ENCODE results near the gene PCGF5.
"Not testable (repeated sequence)": the region's sequence is repeated elsewhere in the genome, so short reads cannot be mapped to it uniquely, and the experiment has no call there.

Gene PCGF5

DNA sequence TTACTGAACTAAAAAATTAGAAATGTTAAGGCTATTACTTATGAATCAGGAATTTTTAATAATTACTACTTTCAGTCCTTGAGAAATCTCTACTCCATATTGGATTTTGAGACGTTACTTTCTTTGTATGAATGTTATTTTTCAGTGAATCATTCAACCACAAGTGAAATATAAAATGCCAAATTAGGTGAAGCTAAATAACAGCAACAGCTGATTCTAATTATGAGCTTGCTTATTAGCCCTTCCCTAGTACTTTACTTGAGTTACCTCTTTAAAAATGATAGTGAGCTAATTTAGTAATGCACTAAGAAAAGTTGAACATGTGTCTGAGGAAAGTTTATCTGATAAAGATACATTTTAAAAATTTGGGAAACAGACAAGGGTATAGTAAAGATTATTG, 51.4 kb downstream of the PCGF5 start:
- in situ Hi-C loops (cut with MboI; ENCODE audit: low sequenced_read_pairs), result no loop called here

DNA sequence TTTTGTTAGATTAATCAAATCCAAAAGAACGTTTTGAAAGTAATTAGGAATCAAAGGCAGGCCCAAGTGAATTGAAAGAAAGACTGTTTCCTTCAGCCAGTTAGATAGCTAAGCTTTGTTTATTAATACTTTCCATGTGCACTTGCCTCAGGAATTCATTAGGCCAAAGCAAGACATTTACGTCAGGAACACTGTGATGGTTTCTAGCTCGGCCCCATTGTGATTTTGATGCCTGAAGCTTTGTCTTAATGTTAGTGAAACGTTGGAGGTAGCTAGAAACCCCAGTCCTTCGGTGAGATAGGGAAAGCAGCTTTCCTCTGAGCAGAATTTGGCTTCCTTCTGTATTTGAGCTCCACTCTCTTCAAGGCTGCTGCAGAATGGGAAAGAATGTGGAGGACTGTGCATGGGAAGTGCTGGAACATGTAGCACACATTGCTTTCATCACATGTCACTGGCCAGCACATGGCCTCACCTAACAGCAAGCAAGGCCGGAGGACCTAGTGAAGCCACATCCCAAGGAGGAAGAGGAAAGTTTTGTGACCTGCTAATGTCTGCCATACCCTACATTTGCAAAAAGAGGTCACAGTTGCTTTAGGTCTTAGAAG, 64.1 kb downstream of the PCGF5 start:
- in situ Hi-C loops (cut with MboI; ENCODE audit: low sequenced_read_pairs), result no loop called here

DNA sequence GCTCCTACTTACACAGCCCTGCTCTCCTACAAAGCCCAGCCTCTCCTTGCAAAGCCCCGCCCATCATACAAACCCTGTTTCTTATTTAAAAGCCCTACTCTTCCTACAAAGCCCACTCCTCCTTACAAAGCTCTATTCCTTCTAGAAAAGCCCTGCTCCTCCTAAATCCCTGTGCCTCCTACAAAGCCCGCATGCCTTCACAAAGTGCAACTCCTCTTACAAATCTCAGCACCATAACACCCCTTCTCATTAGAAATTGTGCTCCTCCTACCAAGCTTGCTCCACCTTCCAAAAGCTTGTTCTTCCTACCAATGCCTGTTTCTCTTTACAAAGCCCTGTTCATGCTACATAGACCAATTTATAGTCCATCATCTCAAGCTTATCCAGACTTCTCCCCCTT, 66.1 kb downstream of the PCGF5 start:
- in situ Hi-C loops (cut with MboI; ENCODE audit: low sequenced_read_pairs), result no loop called here

DNA sequence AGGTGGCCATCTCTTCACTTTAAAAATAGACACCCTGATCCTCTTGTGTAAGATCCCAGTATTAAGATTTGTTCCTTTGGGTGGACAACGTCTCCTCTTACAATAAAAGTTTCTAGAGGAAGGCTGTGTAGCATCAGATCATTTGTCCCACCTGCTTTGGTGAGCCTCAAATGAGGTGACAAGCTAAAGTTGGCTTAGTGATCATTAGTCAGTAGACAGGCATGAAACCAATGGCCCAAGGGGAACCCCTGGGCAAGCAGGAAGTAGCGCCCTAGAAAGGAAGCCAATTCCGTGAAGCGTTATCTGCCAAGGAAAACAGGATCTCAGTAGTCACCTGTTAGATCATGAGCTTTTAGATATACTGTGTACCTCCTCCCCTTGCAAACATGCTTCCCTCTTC, 66.8 kb downstream of the PCGF5 start:
- in situ Hi-C loops (cut with MboI; ENCODE audit: low sequenced_read_pairs), result no loop called here

DNA sequence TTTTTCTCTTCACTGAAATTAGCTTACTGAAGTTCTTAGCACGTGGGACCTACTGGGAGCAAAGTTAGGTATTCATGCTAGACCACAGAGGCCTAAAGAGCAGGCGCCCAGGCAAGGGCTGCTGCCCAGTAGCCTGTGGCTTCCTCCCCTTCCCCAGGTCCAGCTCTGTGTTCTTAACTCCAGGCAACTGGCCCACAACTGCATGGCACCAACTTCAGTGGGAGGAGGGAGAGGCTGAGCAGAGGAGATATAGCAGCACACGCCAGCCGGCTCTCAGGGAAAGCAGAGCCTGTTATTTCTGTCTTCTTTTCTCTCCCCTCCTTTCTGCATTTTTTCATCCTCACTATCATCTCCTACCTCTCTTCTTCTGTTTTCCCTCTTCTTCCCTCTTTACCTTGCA, 67.4 kb downstream of the PCGF5 start:
- in situ Hi-C loops (cut with MboI; ENCODE audit: low sequenced_read_pairs), result no loop called here

DNA sequence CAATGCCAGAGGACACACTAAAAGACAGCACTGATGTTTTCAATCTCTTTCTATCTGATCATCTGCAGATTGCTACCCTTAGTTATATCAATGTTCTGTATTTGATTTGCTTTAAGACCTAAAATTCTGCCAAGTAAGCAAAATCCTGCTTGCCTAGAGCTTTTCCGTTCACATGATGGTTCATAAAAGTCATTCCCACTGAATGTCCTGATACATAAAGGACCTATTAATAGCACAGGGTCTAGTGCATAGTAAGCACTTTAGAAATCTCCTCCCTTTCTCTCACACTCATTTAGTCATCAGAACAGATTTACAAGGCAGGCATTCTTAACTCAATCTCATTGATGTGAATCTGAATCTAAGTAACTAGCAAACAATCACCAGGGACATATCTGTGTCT, 68.8 kb downstream of the PCGF5 start:
- in situ Hi-C loops (cut with MboI; ENCODE audit: low sequenced_read_pairs), result no loop called here

DNA sequence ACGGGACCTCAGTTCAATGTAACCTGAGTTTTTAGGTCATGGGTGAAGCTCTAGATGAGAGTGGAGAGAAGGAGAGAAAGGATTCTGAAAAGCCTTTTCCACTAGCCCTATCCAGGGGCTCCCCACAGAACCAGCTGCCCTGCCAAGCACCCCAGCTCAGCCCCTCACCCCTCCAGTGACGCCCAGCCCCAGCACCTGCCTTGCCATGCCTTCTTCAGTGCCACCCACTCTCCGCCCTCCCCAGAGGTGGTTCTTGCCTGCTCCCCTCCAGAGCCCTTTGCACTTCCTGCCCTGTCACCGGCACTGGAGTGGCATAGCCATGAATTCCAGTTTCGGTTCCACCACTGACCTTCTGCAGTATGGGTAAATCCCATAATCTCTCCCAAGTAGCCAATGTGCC, 70.1 kb downstream of the PCGF5 start:
- in situ Hi-C loops (cut with MboI; ENCODE audit: low sequenced_read_pairs), result no loop called here

DNA sequence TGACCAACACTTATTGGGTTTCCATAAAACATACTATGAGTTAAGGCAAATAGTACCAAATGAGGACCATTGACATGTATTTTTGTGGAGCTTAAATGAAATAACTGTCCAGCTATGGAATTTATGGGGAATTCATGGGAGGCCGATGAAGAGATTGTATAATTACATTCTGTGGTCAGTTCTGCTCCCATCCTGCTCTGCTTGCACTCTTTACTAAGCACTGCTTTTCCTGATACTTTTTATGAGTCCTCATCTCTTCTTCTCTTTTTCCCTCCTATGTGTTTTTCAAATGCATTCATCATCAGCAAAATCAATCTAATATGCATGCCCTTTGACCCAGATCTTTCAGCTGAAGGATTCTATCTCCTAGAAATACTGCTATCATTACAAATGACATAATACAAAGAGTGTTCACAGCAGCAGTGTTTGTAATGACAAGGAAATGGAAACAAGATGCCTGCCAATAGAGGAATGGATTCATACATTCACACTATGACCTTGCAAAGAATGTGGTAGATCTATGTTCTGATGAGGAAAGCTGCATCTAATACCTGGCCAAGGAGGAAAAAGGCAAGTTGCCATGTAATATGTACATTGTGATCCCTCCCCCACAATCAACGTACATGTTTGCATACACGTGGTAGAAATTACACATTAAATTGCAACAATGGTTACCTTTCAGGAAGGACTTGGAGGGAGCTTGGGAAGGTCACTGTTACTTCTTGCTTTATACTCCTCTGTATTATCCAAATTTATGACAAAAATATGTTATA, 73.9 kb downstream of the PCGF5 start:
- in situ Hi-C loops (cut with MboI; ENCODE audit: low sequenced_read_pairs), result no loop called here

DNA sequence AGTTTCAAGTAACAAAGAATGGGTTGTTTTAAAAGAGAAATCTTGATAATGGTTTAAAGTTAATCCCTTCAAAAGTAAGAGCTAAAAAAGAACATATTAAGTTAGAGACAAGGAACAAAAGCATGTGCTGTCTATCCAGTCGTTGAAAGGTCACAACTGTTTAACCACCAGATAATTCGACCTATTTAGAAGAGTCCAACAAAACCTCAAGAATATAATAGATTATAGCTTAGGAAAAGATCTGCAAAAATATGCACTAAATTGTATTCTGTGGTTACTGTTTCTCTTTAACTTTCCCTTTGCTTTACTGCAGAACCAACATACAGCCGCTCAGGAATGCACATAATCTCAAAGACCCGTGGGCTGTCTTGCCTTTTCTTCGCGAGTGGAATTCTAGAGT, 74.9 kb downstream of the PCGF5 start:
- in situ Hi-C loops (cut with MboI; ENCODE audit: low sequenced_read_pairs), result no loop called here

DNA sequence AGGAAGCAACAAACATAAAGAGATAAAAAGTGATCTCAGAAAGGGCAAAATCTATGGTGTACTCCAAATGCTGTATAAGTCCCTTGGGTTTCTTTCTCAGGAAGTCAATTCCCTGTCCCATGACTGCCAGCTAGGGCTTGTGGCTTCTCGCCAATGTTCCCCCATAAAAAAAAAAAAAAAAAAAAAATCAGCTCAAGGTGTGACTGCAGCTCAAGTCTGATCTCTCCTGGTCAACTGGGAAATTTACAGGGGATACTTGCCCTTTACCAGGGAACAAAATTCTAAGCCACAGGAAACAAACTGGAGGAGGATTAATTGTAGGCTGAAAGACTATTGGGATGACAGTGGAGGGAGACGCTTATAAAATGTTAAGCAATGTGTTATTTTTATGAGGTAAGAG, 76.0 kb downstream of the PCGF5 start:
- in situ Hi-C loops (cut with MboI; ENCODE audit: low sequenced_read_pairs), result no loop called here

DNA sequence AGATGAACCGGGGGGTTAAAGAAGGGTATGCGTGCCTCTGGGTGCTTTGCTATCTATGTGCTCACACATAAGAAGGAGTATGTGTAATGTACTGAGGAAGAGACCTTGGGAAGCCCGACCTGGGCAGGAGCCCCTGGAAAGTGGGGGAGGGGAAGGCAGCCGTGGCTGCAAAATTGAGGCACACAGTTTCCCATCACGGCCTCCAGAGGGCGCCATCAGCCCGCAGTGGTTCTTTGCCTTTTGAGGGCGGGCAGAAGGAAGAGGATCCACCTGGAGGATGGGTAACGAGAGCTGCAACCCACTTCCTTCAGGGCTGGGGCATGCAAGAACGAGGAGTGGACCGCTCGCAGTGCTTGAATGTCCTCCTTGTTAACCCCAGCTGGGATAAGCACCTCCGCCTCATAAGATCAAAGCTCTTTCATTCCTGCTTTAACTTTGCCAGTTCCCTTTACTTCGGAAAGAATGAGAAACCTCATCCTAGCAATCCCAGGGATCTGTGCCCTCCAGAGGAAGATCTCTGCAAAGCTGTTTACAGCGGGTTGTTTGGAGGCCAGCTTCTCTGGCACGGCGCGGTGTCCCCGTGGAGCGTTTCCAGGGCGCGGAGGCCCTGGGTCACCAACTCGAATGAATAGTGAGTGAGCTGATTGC, 77.9 kb downstream of the PCGF5 start:
- in situ Hi-C loops (cut with MboI; ENCODE audit: low sequenced_read_pairs), result no loop called here

DNA sequence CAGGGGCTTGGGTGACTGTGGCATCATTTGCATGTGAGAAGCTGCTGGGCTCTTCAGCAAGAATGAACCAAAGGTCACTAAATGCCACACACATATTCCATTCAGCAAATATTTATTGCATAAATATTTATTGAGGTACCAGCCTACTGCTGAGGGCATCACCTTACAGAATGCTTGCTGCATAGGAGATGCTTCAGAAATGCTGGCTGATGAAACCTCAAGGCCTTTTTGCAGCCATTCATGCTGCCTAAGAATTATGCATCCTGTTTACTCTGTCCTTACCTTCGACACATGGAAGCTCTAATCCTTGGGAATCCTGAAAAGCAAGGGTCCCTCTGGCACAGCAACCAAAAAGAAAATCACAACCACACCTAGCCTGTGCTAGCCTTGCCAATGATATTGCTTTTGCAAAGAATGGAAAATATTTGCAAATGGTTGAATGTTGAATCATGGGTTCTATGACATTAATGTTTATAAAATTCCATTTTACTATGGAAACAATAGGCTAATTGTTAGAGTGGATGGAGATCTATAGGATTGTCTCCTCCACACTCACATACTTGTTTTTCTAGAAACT, 79.6 kb downstream of the PCGF5 start:
- in situ Hi-C loops (cut with MboI; ENCODE audit: low sequenced_read_pairs), result no loop called here

DNA sequence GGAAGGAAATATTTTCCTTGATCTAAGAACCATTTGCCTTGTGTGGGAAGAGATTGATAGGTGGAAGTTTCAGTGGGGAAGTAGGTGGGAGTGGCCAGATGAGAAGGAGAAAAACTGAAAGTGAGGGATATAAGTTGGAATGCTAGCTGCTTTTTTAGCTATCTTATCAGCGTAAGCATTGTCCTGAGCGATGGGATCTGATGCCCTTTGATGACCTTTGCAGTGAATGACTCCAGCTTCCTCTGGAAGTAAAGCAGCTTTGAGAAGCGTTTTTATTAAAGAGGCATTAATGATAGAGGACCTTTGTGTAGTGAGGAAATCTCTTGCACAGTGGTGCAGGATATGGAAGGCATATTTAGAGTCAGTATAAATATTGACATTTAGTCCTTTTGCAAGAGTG, 82.5 kb downstream of the PCGF5 start:
- in situ Hi-C loops (cut with MboI; ENCODE audit: low sequenced_read_pairs), result not testable (repeated sequence)

DNA sequence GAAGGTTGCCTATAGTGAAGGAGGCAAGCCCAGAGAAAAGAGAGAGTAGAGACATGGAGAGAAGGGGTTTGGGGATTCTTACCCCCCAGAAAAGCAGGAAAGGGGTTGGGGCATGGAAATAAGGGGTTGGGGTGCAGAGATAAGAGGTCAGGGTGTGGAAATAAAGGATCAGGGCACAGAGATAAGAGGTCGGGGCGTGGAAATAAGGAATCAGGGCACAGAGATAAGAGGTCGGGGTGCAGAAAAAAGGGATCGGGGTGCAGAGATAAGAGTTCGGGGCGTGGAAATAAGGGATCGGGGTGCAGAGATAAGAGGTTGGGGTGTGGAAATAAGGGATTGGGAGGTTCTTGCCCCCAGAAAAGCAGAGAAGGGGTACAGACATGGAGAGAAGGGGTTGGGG, 85.5 kb downstream of the PCGF5 start:
- in situ Hi-C loops (cut with MboI; ENCODE audit: low sequenced_read_pairs), result not testable (repeated sequence)

DNA sequence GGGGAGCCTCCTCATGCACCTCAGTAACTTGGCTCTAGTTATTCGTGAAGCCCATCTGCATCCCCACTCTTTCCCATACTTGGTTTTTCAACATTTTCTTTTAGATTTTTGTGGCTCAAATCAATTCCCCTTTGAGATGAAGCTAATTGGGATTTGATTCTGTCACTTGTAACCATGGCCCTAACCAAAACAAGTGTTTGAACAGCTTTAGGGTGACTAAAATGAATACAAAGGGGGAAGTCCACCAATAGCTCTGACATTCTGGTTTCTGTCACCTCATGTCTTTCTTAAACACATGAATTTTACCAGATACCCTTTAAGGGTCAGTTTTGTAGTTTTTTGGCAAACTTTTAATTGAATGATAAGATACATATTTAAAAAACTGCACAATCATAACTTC, 87.0 kb downstream of the PCGF5 start:
- in situ Hi-C loops (cut with MboI; ENCODE audit: low sequenced_read_pairs), result no loop called here

DNA sequence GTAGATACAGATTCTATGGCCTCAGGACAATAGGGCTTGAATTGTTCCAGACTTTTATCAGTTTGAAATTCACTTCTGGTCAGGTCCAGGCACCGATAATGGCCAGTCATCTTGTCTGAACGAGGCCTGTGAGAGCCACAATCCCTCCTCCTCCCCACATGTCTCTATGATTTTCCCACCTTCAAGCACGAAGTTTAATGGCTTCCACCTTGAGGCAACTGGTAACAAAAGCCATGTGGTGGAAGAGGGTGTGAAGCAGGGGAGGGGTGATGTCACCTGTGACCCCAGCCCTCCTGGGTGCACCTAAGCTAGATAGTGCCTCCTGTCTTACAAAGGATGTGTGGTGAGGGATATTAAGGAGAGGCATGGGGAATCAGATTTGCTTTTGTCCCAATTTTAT, 89.2 kb downstream of the PCGF5 start:
- in situ Hi-C loops (cut with MboI; ENCODE audit: low sequenced_read_pairs), result no loop called here

DNA sequence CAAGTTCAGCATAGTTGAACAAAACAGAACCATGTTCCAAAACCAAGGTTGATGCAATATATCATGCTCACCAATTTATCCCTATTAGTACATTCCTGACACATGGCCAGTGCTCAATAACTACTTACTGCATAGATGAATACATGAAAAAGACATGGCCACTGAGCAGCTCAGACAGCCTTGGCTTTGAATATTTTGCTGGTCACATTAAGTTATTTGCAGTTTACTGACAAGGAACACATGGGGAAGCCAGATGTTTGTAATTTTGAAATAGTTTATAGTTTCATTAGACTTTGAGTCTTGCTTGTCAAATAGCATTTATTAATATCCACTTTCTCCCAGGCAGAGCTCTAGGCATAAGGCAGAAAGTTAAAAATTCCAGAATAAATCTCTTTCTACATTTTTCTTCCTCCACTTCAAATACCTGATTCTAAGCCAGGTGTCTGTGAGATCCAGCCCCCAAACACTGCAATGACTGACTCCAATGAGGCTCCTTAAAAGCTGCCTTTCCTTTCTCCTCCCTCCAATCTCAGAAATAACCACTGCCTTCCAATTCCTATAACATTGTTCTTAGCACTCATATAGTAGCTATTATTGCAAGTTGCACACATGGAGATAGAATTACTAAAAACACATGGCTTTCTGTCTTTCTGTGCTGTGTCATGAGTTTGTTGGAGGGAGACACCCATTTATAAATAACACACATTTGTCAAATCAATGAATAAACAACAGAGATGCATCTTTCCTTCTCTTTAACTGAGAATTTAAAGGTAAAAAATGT, 91.3 kb downstream of the PCGF5 start:
- in situ Hi-C loops (cut with MboI; ENCODE audit: low sequenced_read_pairs), result no loop called here

DNA sequence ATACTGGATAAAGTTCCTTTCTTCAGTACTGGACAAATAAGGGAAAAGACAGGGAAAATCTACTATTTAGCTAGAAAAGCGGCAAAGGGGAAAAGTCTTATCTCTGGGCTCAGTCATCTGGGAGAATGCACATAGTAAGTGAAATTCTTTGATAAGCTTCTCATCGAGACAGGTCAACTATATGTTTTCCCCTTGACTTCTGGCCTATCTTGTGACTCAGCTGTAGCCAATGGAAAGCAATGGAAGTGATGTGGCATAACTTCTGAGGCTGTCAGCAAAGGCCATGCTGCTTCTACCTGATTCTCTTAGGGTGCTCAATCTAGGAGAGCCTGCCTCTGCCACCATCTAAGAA, 91.9 kb downstream of the PCGF5 start:
- in situ Hi-C loops (cut with MboI; ENCODE audit: low sequenced_read_pairs), result no loop called here

DNA sequence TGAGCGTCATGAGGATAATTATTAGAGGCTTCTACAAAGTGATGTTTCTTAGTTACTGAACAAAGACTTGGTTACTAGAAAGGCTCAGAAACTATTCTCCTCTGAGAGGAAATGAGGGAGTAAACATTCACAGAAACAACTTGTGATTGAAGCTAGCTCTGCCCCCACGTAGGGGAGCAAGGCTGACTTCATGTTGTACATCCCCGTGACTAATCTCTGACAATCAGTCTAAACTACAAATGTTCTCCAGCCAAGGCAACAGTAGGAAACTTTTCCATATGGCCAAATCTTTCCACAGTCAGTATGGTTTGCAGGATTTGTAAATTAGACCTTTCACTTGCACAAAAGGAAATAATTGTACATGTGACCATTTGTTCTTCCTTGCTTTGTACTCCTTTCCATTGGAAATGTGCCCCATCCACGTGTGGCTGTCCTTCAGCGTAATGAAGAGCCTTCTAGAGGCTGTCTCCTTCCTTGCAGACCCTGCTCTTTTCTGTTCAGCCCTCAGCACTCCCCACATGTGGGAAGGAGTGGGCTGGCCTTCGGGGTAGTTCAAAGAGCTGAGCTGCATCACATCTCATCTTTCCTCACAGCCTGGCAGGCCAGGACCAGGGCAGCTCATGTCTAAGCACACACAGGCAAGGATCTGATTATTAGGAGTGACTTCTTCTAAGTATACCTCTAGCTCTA, 93.5 kb downstream of the PCGF5 start:
- in situ Hi-C loops (cut with MboI; ENCODE audit: low sequenced_read_pairs), result no loop called here

DNA sequence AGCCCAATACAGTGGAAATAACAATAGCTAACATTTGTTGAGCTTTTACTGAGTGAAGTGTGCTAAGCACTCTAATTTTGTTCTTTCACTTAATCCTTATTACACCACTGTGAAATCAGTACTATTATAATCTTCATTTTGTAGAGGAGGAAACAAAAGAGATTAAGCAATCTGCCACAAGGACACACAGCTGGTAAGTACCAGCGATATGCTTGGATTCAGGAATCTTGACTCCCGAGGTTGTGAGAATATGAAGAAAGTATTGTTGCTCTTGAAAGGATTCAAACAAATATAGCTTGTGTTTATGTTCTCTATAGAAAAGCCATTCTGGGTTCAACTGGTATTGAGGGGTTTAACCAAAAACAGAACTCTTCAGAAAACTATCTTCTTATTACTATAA, 96.0 kb downstream of the PCGF5 start:
- in situ Hi-C loops (cut with MboI; ENCODE audit: low sequenced_read_pairs), result no loop called here

DNA sequence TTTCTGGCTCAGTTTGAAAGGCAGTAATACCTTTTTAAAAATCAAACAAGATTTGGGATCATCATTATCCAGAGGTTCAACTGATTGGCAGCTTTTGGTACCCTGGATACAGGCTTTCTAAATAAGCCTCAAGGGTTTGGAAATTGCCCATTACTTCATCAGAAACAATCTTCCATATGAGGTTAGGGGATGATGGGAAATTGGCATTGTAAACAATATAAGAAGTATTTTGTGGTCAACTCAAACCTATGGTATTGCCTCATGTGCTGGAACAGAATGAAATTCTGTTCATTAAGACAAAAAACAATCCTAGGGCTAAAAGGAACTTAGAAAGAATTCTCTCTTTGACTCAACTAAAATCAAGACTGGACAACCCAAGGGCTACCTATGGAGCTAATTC, 97.1 kb downstream of the PCGF5 start:
- in situ Hi-C loops (cut with MboI; ENCODE audit: low sequenced_read_pairs), result no loop called here

Data from hTERT RPE-1 (cell line).